Measurements from ENCODE around the gene RAB11FIP3.

The RAB11FIP3 gene

GRCh38 chr16:424033-424622 lies 1.3 kb upstream of the RAB11FIP3 start:
- peak; percentile 95 for DNase-seq (ENCODE audit: low read depth)

DNA sequence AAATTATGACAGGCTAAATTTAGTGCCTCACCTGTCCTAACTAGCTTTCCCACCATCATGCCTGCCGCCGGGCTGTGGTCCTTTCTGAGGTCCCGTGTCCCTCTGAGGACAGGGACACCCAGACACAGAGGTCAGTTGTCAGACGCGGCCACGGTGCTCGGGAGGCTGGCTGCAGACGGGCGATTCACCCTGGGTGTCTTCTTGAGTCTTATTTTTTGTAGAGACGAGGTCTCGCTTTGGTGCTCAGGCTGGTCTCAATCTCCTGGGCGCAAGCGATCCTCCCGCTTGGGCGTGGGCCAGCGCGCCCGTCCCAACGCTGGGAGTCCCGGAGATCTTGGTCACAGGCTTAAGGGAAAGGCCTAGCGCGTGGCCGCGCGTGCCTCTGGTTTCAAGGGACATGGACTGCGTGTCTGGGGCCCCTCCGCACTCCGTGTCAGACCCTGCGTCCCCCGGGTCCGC lies 797 bp upstream of the RAB11FIP3 start:
- no peak for DNase-seq (ENCODE audit: low read depth)

DNA sequence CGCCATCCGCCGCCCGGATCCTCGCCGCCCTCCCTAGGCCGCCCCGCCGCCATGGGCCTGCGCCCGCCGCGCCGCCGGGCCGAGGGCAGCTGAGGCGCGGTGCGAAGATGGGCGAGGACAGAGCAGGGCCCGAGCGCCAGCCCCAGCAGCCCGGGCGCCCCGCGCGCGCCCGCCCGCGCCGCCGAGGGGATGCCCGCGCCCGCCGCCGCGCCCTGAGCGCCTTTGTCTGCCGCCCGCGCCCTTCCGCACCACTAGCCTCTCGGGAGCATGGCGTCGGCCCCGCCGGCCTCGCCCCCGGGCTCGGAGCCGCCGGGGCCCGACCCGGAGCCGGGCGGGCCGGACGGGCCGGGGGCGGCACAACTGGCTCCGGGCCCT lies 278 bp downstream of the RAB11FIP3 start:
- no peak for DNase-seq (ENCODE audit: low read depth)

DNA sequence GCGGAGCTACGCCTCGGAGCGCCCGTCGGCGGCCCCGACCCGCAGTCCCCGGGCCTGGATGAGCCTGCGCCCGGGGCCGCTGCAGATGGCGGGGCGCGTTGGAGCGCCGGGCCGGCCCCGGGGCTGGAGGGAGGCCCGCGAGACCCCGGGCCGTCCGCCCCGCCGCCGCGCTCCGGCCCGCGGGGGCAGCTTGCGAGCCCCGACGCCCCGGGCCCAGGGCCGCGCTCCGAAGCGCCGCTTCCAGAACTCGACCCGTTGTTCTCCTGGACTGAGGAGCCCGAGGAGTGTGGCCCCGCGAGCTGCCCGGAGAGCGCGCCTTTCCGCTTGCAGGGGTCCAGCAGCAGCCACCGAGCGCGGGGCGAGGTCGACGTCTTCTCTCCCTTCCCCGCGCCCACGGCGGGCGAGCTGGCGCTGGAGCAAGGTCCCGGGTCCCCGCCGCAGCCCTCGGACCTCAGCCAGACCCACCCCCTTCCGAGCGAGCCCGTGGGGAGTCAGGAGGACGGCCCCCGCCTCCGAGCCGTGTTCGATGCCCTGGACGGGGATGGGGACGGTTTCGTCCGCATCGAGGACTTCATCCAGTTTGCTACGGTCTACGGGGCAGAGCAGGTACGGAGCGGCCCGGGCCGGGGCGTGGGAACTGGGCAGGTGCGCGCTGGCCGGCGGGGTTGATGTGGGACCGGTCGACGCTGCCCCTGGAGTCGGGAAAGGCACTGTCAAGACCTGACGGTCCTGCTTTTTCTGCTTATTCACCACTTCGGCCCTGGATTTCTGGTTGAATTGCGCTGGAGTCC lies 861 bp downstream of the RAB11FIP3 start:
- DNase-seq (ENCODE audit: low read depth) = no peak

DNA sequence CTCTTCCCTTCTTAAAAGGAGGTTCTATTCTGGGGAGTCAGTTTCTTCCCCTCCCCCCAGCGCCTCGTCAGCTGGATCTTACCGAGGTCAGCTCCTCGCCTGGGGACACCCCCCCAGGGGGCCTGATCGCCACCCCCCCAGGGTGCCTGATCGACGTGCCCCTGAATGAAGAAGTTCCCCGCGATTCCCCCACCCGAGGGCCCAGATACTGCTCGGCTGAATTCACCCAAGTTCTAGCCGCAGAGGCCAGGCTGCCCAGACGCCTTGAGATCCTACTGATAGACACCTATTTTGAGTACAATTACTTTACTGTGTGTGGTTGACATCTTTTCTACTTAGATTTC lies 1.4 kb downstream of the RAB11FIP3 start:
- no peak for DNase-seq (ENCODE audit: low read depth)

GRCh38 chr16:427250-427649 lies 1.8 kb downstream of the RAB11FIP3 start:
- no peak for DNase-seq (ENCODE audit: low read depth)

- DNase-seq (ENCODE audit: low read depth) = no peak
Observed at GRCh38 chr16:430904-431303, 5.5 kb downstream of the RAB11FIP3 start.

DNA sequence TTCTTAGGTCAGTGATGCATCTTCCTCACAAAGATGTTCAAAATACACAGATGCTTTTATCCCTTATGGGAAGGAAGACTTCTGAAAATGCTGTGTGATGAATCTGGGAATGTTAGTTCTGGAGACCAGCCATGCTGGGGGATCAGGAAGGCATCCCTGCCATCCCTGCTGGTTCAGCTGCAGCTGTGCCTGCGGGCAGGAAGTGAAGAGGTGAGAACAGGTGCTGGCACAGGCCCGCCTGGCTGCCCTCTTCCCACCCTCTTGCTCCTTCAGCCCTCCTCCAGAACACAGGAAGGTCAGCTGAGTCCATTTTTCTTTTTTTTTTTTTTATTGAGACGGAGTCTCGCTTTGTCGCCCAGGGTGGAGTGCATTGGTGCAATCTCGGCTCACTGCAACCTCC lies 15.2 kb downstream of the RAB11FIP3 start:
- DNase-seq (ENCODE audit: low read depth) = no peak

GRCh38 chr16:441447-441846 lies 16.0 kb downstream of the RAB11FIP3 start:
- DNase-seq (ENCODE audit: low read depth) = no peak

DNA sequence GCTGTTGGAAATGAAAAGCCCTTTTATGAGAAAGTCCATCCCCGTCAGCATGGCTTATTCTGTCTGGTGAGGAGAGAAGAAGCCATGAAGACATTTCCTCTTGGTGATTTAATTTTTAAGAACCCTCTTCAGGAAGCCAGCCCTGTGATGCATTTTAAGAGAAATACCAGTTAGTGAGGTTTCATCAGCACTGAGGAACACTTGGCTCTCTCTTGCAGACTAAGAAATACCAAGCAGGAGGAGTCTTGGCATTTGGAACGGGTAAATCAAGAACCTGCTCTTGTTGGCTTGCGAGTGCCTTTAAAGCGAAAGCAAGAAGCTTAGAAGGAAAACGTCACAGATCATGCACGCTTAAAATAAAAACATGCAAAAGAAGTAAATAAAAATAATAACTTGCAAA lies 17.5 kb downstream of the RAB11FIP3 start:
- DNase-seq (ENCODE audit: low read depth) = no peak

GRCh38 chr16:444027-444426 lies 18.6 kb downstream of the RAB11FIP3 start:
- DNase-seq (ENCODE audit: low read depth) = no peak

- DNase-seq (ENCODE audit: low read depth) = no peak
Observed at GRCh38 chr16:445566-445965, 20.1 kb downstream of the RAB11FIP3 start.

DNA sequence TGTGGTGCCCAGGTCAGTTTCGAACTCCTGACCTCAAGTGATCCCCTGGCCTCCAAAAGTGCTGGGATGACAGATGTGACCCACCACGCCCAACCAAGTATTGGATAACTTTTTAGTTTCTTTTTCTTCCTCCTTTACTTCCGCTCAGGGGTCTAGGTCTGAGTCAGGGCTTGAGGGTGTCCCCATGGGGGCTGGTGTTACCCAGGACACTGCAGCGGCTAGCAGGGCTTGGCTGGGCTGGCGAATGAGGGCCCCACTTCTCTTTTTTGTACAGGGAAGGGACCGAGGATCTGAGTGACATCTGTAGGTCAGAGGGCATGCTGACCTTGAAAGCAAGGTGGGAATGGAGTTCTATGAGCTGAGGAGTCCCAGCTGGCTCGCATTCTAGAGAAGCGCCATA lies 24.9 kb downstream of the RAB11FIP3 start:
- DNase-seq (ENCODE audit: low read depth) = no peak

DNA sequence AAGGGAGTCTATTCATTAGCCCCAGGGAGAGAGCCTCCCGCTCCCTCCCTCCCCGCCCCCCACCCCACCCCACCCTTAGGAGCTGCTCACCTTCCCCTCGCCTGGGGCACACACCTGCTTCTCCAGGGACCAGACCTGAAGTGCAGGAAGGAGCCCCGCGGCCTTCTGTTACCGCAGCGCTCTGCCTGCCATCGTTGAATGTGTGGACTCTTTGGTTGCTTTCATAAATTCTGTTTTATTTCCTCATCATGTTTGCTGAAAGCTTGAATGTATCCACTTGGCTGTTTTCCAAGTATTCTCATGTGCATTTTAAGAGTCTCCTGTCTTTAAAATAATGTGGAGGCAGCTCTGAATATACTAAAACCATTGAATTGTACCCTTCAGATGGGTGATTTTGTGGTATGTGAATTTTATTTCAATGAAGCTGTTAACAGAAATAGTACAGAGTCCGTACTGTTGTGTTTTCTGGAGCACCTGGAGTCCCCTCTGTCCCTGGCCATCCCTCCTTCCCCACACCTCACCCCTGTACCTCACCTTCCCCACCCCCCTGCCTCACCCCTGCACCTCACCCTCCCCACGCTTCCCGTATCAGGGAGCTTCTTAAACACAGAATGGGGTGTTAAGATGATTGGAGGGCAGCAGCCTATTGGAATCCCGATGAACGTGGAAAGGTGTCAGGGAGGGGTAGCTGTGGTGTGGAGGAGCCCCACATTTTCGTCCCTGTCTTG lies 25.5 kb downstream of the RAB11FIP3 start:
- DNase-seq (ENCODE audit: low read depth) = no peak

DNA sequence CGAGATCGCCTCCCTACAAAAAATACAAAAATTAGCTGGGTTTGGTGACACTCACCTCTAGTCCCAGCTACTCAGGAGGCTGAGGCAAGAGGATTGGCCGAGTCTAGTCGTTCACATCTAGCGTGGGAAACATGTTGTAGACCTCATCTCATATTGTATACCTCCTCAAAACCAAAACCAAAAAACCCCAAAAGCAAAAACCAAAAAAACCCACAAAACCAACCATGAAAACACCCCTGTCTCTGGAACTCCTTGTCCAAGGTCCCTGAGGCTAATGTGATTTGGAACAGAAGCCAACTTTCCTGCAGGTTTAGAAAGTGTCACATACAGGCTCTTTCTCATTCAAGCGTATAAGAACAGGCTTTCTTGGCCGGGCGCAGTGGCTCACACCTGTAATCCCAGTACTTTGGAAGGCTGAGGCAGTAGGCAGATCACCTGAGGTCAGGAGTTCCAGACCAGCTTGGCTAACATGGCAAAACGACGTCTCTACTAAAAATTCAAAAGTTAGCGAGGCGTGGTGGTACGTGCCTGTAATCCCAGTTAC lies 29.0 kb downstream of the RAB11FIP3 start:
- no peak for DNase-seq (ENCODE audit: low read depth)

DNA sequence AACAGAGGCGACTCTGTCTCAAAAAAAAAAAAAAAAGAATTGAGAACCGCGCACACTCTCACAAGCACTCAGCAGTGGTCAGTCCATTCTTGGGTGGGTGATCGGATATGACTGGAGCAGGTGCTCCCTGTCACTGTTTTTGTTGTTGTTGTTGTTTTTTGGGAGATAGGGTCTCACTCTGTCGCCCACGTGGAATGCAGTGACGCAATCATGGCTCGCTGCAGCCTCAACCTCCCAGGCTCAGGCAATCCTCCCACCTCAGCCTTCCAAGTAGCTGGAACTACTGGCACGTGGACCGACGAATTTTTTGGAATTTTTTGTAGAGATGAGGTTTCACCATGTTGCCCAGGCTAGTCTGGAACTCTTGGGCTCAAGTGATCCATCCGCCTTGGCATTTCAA lies 30.0 kb downstream of the RAB11FIP3 start:
- DNase-seq (ENCODE audit: low read depth) = no peak

DNA sequence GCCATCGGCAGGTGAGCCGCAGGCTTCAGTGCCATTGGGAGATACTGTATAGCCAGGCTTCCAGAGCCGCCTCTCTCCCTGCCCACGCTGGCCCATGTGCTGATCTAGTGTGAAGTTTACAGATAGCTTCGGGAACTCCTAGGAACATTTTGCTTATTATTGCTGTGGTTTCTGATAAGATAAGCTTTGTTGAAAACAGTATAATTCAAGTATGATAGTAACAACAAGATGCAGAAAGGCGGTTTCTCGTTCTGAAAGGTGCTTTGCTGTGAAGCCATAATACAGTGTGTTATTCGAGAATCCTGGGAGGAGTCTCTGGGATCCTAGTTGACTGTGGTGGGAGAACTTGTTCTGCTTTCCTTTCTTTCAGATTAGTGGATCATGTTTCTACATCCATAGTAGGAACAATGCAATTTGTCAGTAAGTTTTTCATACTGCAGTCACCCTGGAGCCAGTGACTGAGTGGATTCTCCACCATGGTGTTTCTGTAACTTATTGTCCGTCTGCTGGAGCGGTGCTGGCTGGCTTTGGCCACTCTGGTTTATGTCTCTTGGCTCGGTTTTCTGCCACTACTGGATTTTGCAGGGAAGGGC lies 31.5 kb downstream of the RAB11FIP3 start:
- no peak for DNase-seq (ENCODE audit: low read depth)

DNA sequence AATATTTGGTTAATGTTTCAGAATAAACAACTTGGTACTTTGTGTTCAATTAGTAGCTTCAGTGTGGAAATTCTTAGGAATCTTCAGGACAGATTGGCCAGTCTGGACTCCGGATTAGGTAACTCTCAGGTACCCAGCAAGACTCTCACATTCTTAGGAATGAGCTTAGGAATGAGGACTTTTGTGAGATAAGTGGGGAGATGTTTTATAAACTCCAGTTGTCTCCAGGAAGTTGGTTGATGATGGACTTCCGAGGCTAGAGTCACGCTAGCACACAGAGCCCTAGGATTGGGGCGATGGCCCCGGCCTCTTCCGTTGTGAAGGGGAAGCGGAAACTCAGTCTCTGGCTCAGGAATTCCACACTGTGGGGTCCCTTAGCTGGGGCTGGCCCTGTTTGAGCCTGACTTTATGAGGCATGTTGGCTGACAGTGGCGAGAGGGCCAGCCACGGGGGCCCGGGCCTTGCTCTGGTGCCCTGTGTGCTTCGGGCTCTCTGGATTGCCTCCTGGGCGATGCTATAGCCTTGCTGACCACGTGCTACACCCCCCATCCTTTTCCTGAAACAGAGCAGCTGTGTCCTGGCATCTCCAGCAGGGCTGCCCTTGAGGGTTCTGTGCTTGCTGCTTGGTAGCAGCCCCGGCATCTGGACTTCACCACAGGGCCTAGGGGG lies 32.4 kb downstream of the RAB11FIP3 start:
- no peak for DNase-seq (ENCODE audit: low read depth)

GRCh38 chr16:459761-460160 lies 34.3 kb downstream of the RAB11FIP3 start:
- no peak for DNase-seq (ENCODE audit: low read depth)

- no peak for DNase-seq (ENCODE audit: low read depth)
Observed at GRCh38 chr16:460787-461186, 35.3 kb downstream of the RAB11FIP3 start.

DNA sequence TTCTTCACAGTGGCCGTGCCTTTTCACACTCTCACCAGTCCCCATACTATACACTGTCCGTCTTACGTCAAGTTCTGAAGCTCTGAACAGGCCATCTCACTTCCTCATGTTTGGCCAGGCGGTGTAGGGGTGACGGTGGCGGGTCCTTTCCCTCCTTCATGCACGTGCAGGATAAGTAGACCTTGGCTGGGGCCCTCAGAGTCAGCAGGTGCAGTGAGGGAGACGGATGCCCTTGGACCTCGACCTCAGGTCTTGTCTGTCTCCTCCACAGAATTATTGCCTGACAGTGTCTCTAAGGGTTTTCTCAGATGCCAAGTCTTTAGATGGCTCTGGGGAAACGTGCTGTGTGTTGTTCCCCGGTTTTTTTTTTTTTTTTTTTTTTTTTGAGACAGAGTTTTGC lies 37.6 kb downstream of the RAB11FIP3 start:
- DNase-seq (ENCODE audit: low read depth) = no peak

GRCh38 chr16:466651-467050 lies 41.2 kb downstream of the RAB11FIP3 start:
- DNase-seq (ENCODE audit: low read depth) = no peak
